Sigmoid colon (tissue), 7 donors: Measurements from ENCODE around the gene NRG3. TPM values are rescaled to one million over a fixed set of nuclear protein-coding genes. Genes with fewer than 3 reads are reported as not detected.

Experiments
- DNase-seq: peaks from one replicate; pipeline ENCODE4 v3.0.0-alpha.2; 2019
- H3K27ac ChIP-seq, 4 donors: fragments of 200-600 bp; sonication (generic); one replicate each; pipeline ENCODE4 v1.5.1; 2016 to 2019; ENCODE audit warnings: mild to moderate bottlenecking in 1 of 4
- H3K27me3 ChIP-seq, 3 donors: fragments of 200-600 bp; sonication (generic); one replicate each; pipeline ENCODE4 v1.5.1; 2019; ENCODE audit warnings: mild to moderate bottlenecking in 1 of 3
- H3K36me3 ChIP-seq, 4 donors: fragments of 200-600 bp; sonication (generic); one replicate each; pipeline ENCODE4 v1.5.1; 2016 to 2019
- H3K4me1 ChIP-seq, 4 donors: fragments of 200-600 bp; sonication (generic); one replicate each; pipeline ENCODE4 v1.5.1; 2017 to 2019
- H3K4me3 ChIP-seq, 4 donors: fragments of 200-600 bp; sonication (generic); one replicate each; pipeline ENCODE4 v1.5.1; 2017 to 2019; ENCODE audit warnings: mild to moderate bottlenecking in 2 of 4, moderate library complexity in 1 of 4
- H3K9me3 ChIP-seq, 4 donors: fragments of 200-600 bp in 3 of 4; sonication (generic) in 3 of 4; one replicate each; pipeline versions ENCODE4 v1.5.1 to v1.6.1; 2013 to 2019
- CTCF ChIP-seq, 4 experiments: fragments of 450-650 bp in 3 of 4; fragments of 200-600 bp in 1 of 4; IDR thresholded peaks; one replicate each; pipeline ENCODE4 v1.5.1; 2016 to 2019; ENCODE audit warnings: antibody characterized with exemption in 4 of 4, mild to moderate bottlenecking in 3 of 4, moderate library complexity in 2 of 4
- EP300 ChIP-seq, 4 donors: sonication (generic); formaldehyde crosslinking; IDR thresholded peaks; one replicate each; pipeline ENCODE4 v1.6.1; 2017; ENCODE audit warnings: antibody characterized with exemption in 4 of 4
- POLR2A ChIP-seq, 2 donors: fragments of 450-650 bp; IDR thresholded peaks; one replicate each; pipeline ENCODE4 v1.6.1; 2016; ENCODE audit warnings: antibody characterized with exemption in 2 of 2, mild to moderate bottlenecking in 2 of 2, moderate library complexity in 2 of 2
- POLR2AphosphoS5 ChIP-seq, 4 donors: sonication (generic); formaldehyde crosslinking; IDR thresholded peaks; one replicate each; pipeline ENCODE4 v1.6.1; 2017; ENCODE audit warnings: antibody characterized with exemption in 4 of 4
- WGBS, 2 donors: extraction: QIAGEN DNeasy Blood & Tissue Kit; methylation state at CpG; one replicate each; pipeline ENCODE4 v1.1.7; 2013; 5-methylcytosine and 5-hydroxymethylcytosine counted together
- intact Hi-C: fragments of 100-400 bp; cut with DNase I; formaldehyde crosslinking; loops from one replicate; pipeline ENCODE4 v1.15.1; 2023
- polyA plus RNA-seq, 3 donors: library from polyadenylated mRNA; stranded (reverse); fragments of 200-250 nt; gene quantifications; one replicate each; pipeline ENCODE4 v1.2.3, GENCODE V29; 2013
- total RNA-seq, 4 donors: library from RNA; depleted of rRNA; stranded (reverse); fragments of >200 nt; gene quantifications; one replicate each; pipeline ENCODE4 v1.1.0, GENCODE V29; 2016
- donor health status: healthy with polysubstance abuse.
- donor health status: Bipolar disorder and iron deficiency.
- donor health status: healthy.

The NRG3 gene
- total and polyA plus RNA-seq, 7 donors: 0.17 to 2.2 (median 0.82) TPM; not detected in 2

- TF ChIP-seq POLR2AphosphoS5 (IDR thresholded peaks at IDR 0.05): no peak
- no peak for TF ChIP-seq EP300 (IDR thresholded peaks at IDR 0.05)
- TF ChIP-seq CTCF (IDR thresholded peaks at IDR 0.05): no peak
- TF ChIP-seq POLR2A (IDR thresholded peaks at IDR 0.05): no peak
- Histone ChIP-seq H3K4me3 (no peak overlapping the region), H3K4me1 (no peaks in the 10 kb centered on the region), H3K36me3 (no peaks in the 10 kb centered on the region), H3K27ac (no peak overlapping the region), H3K9me3 (no peaks in the 10 kb centered on the region), H3K27me3 (no peaks in the 10 kb centered on the region)
- 58 to 72% methylated on average over 4 of the region's 4 CpGs for WGBS, 2 donors
- DNase-seq: no peak
- intact Hi-C loops: no loop called here
These were observed 287.7 kb downstream of the NRG3 start for GRCh38 chr10:82162549-82163195.

GRCh38 chr10:82171899-82172298, 296.9 kb downstream of the NRG3 start:
- Histone ChIP-seq H3K27me3 (no peaks in the 10 kb centered on the region), H3K4me3 (no peak overlapping the region), H3K27ac (no peak overlapping the region), H3K4me1 (no peaks in the 10 kb centered on the region), H3K36me3 (no peaks in the 10 kb centered on the region), H3K9me3 (no peaks in the 10 kb centered on the region)
- intact Hi-C loops: no loop called here
- no peak for TF ChIP-seq EP300 (IDR thresholded peaks at IDR 0.05)
- no peak for TF ChIP-seq POLR2A (IDR thresholded peaks at IDR 0.05)
- no peak for TF ChIP-seq POLR2AphosphoS5 (IDR thresholded peaks at IDR 0.05)
- no peak for TF ChIP-seq CTCF (IDR thresholded peaks at IDR 0.05)
- 85 to 89% methylated on average over 3 of the region's 3 CpGs for WGBS, 2 donors
- no peak for DNase-seq

- Histone ChIP-seq H3K27ac (no peak overlapping the region), H3K27me3 (no peaks in the 10 kb centered on the region), H3K4me1 (no peaks in the 10 kb centered on the region), H3K9me3 (no peaks in the 10 kb centered on the region), H3K36me3 (no peaks in the 10 kb centered on the region), H3K4me3 (no peak overlapping the region)
- no peak for TF ChIP-seq POLR2A (IDR thresholded peaks at IDR 0.05)
- no peak for TF ChIP-seq POLR2AphosphoS5 (IDR thresholded peaks at IDR 0.05)
- TF ChIP-seq CTCF (IDR thresholded peaks at IDR 0.05): no peak
- no peak for TF ChIP-seq EP300 (IDR thresholded peaks at IDR 0.05)
- intact Hi-C loops: no loop called here
- WGBS, 2 donors: 57 to 69% methylated on average over 3 of the region's 3 CpGs
- DNase-seq: no peak
These were observed 301.6 kb downstream of the NRG3 start for GRCh38 chr10:82176587-82176986.

- Histone ChIP-seq H3K27me3 (no peaks in the 10 kb centered on the region), H3K4me1 (no peaks in the 10 kb centered on the region), H3K36me3 (no peaks in the 10 kb centered on the region), H3K4me3 (no peak overlapping the region), H3K27ac (no peak overlapping the region), H3K9me3 (peaks cover 0 to 3% (median 0%) of the 10 kb centered on the region in 4 donors)
- TF ChIP-seq EP300 (IDR thresholded peaks at IDR 0.05) (no peak), POLR2A (IDR thresholded peaks at IDR 0.05) (no peak), POLR2AphosphoS5 (IDR thresholded peaks at IDR 0.05) (no peak)
- 70 to 74% methylated on average over 5 of the region's 5 CpGs for WGBS, 2 donors
- intact Hi-C loops: no loop called here
- no peak for DNase-seq
These were observed 315.7 kb downstream of the NRG3 start for GRCh38 chr10:82190432-82191260.

GRCh38 chr10:82191653-82192052, 316.7 kb downstream of the NRG3 start:
- no peak for DNase-seq
- TF ChIP-seq CTCF (IDR thresholded peaks at IDR 0.05) (no peak), POLR2A (IDR thresholded peaks at IDR 0.05) (no peak), EP300 (IDR thresholded peaks at IDR 0.05) (no peak), POLR2AphosphoS5 (IDR thresholded peaks at IDR 0.05) (no peak)
- H3K4me3 ChIP-seq: no peak overlapping the region
- H3K9me3 ChIP-seq: peaks cover 0 to 4% (median 0%) of the 10 kb centered on the region in 4 donors
- H3K27me3 ChIP-seq: no peaks in the 10 kb centered on the region
- H3K27ac ChIP-seq: no peak overlapping the region
- 70 to 82% methylated on average over 2 of the region's 2 CpGs for WGBS, 2 donors
- H3K36me3 ChIP-seq: no peaks in the 10 kb centered on the region
- H3K4me1 ChIP-seq: no peaks in the 10 kb centered on the region
- intact Hi-C loops: no loop called here
